GM21619 (cell line): ENCODE data around the gene FBH1.
A peak's percentile ranks its signal among the peaks of the same experiment; 100 is the strongest.
"Not testable (repeated sequence)": the region's sequence is repeated elsewhere in the genome, so short reads cannot be mapped to it uniquely, and the experiment has no call there.

Experiments
- ATAC-seq: cut with Tn5 transposase; IDR thresholded peaks from one replicate; pipeline ENCODE4 v1.9.1; 2021; ENCODE audit not compliant: unreplicated experiment

FBH1 gene

GRCh38 chr10:5873515-5873995 is 16.5 kb upstream of the FBH1 start:
- peak; percentile 77 for ATAC-seq

GRCh38 chr10:5876181-5876768 is 13.8 kb upstream of the FBH1 start:
- no peak for ATAC-seq

GRCh38 chr10:5877041-5877440 is 13.0 kb upstream of the FBH1 start:
- not testable (repeated sequence) for ATAC-seq

DNA sequence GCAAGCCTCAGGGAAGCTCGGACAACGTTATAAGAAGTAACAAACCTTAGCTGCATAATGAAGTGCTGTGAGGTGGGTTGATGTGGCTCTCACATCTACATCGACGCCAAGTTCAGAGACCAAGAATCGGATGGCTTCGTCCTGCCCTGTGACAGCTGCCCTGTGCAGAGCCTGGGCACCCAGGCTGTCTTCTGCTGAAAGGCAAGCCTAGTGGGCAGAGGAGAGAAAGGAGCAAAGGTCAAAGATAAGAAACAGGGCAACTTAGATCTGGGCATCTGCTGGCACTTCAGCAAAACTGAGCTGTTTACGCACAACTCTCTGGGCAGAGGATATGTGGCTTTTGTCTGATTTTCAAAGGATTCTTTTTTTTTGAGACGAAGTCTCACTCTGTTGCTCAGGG is 7.1 kb upstream of the FBH1 start:
- ATAC-seq = no peak

DNA sequence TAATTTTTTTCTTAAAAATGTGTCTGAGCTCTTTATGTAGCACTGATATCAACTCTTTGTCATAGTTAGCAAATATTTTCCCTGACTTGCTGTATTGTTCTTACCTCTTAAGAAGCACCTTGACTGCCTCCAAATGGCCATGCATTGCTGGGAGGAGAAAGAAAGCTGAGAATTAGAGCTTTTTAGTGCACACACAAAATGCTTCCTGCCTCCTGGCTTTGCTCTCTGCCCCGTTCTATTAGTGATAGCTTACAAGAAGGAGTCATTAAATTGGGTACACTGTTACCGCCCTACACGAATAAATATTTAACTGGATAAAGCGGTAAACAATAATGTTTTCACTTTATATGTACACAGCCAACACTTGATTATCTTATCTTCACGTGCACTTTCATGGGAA is 4.4 kb upstream of the FBH1 start:
- no peak for ATAC-seq

DNA sequence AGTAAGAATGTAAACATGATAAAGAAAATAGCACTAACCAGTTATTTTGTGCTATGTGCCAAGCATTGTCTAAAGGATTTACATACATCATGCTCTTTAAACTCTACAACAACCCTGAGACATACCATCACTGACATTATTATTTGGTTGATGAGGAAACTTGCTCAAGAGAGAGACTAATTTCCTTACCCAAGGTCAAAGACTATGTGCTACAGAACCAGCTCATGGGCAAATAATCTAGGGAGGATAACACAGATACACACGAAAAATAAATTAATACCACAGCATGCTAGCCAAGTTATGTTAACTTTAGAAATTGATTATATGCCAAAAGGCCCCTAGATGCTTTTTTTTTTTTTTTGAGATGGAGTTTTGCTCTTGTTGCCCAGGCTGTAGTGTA is 3.0 kb upstream of the FBH1 start:
- ATAC-seq = no peak

GRCh38 chr10:5887641-5888040 is 2.4 kb upstream of the FBH1 start:
- ATAC-seq = no peak

GRCh38 chr10:5888351-5888750 is 1.7 kb upstream of the FBH1 start:
- ATAC-seq = no peak

DNA sequence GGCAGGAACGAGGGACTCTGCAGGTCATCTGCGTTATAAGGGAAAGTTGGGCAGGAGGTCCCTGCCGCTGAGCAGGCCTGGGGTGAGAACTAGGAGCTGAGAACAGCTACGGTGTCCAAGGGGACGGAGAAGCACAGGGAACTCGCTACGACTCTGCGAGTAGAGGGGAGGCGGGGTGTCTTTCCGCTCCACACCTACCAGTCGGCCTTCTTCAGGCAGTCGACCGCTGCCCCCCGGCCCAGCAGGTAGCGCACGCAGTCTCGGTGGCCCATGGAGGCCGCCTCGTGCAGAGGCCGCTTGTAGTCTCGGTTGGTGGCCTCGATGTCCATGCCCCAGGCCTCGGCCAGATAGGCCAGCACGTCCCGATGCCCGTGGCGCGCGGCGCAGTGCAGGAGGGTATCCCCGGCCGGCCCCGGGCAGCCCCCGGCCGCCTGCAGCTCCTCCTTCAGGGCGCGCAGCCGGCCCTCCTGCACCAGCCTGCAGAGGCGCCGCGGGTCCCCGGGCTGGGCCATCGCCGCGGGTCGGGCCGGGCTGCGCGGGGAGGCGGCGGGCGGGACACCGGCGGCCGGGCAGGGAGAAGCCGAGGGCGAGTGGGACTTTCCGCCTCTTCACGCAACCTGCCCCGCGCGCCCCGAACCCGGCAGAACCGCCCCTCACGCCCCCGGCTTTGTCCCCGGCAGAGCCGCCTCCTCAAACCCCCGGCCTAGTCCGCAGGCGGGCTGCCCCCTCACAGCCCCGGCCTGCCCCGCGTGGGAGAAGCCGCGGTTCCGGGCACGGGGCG is 1.0 kb upstream of the FBH1 start:
- peak; percentile 31 for ATAC-seq

GRCh38 chr10:5890452-5890915 is 441 bp downstream of the FBH1 start:
- peak; percentile 1 for ATAC-seq

- ATAC-seq = no peak
These were observed 966 bp downstream of the FBH1 start for GRCh38 chr10:5891009-5891408.

DNA sequence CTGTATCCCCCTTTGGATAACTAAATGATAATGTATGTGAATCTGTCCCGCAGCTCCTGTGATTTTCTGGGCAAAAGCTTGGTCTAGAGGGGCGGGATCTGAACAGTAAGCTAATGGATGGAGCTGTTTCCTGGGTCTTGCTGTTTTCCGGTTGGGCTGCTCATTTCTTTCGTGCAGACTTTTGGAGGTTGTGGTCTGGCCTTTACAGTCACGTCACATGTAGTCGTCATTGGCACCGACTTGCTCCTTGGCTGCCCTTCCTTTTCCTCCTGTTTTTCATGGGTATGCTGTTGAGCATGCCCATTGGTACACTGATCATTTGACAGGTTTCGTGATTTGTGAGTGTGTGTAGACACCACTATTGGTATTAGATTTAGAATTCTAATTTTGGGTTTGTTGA is 2.0 kb downstream of the FBH1 start:
- ATAC-seq = no peak

GRCh38 chr10:5893321-5893720 is 3.3 kb downstream of the FBH1 start:
- no peak for ATAC-seq

- ATAC-seq = no peak
These were observed 4.4 kb downstream of the FBH1 start for GRCh38 chr10:5894403-5894802.

- ATAC-seq = no peak
These were observed 4.8 kb downstream of the FBH1 start for GRCh38 chr10:5894873-5895272.

GRCh38 chr10:5895365-5895764 is 5.3 kb downstream of the FBH1 start:
- ATAC-seq = peak; percentile 6

GRCh38 chr10:5895804-5896203 is 5.8 kb downstream of the FBH1 start:
- peak; percentile 62 for ATAC-seq

DNA sequence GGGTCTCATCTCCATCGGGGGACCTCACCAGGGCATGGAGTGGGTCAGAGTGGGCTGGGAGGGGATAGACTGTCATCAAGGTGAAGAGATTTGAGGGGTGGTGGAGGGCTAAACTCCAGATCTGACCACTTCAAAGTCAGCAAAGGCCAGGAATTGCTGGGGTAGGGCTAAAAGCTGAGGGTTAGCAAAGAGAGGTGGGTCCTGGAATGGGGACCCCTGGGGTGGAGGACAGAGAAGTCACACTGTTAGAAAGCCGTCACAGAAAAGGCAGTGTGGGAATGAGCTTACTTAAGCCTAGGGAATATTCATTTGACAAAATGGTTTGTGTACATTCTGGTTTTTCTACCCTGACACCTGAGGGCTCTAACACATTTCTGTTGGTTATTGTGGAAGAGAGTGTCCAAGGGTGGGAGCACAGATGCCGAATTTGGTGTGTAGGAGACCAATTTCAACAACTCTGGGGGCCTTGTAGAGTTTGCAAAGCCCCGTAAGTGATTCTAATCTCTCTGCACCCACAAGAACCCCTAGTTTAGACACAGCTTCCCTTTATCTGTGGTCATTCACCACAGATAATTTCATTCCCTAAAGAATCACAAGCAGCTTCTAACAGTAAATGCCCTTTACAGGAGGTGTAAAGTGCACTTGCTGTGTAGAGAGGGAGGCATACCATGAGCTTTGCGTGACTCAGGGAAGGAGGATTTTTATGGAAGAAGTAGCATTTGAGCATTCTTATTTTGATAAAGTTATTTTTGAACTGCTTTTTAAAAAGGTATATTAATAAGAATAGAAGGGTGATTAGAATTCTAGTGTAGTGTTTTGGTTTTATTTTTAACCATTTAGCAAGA is 6.4 kb downstream of the FBH1 start:
- ATAC-seq = no peak

- ATAC-seq = no peak
These were observed 7.0 kb downstream of the FBH1 start for GRCh38 chr10:5897053-5897340.

DNA sequence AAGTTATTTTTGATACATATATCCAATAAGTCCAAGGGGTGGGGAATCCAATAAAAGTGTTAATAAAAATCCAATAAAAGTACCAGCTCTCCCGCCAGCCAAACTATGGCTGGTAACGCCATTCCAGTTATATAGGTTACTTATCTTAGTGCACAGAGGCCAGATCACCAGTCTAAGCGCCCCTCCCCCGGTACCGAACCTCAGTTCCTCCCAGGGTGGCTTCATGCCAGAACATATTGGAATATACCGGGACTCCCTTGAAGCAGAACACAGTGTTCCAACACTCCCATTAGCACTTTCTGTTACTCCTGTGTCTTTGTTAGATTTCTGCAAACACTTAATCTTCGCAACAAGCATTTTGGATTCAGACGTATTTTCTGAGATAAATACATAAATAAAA is 7.5 kb downstream of the FBH1 start:
- ATAC-seq = no peak

DNA sequence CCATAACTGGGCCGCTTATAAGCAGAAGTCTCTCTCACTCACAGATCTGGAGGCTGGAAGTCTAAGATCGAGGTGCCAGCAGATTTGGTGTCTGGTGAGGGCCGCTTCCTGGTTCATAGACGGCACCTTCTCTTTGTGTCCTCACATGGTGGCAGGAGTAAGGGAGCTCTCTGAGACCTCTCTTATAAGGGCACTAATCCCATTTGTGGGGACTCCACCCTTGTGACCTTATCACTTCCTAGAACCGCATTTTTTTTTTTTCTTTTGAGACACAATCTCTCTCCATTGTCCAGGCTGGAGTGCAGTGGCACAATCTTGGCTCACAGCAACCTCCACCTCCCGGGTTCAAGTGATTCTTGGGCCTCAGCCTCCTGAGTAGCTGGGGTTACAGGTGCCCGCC is 8.1 kb downstream of the FBH1 start:
- ATAC-seq = no peak

- no peak for ATAC-seq
These were observed 10.2 kb downstream of the FBH1 start for GRCh38 chr10:5900247-5900646.
